GM19240 (cell line): ENCODE measurements around the gene ITIH2.

ENCODE experiments used
- DNase-seq: peaks from one replicate; pipeline ENCODE4 v3.0.0; 2011; ENCODE audit warnings: low spot score; ENCODE audit not compliant: insufficient read length

The ITIH2 gene

GRCh38 chr10:7795605-7796004 is 92.5 kb downstream of the ITIH2 start:
- DNase-seq = no peak

GRCh38 chr10:7797582-7797981 is 94.5 kb downstream of the ITIH2 start:
- no peak for DNase-seq
